MCF 10A (cell line): Measurements from ENCODE around the gene KCNH1. TPM values are rescaled to one million over a fixed set of nuclear protein-coding genes. Genes with fewer than 3 reads are reported as not detected.

Source experiments
- BruUV-seq: library from RNA; stranded (reverse); fragments of 400-500 nt; replicated peaks from 2 replicates; lab custom pipeline; 2021; lab: Mats Ljungman, UMichigan
- CTCF ChIA-PET: fragments of 300-600 bp; sonication (Branson Sonifier 250); formaldehyde crosslinking; extraction: SDS; loops from one replicate; lab custom pipeline; 2021; ENCODE audit warnings: antibody characterized with exemption, inconsistent platforms; lab: Yijun Ruan, JAX
- POLR2A ChIA-PET: fragments of 300-600, 350-650 bp; sonication (Branson Sonifier 250); formaldehyde crosslinking; extraction: SDS; loops from one replicate; lab custom pipeline; 2020; ENCODE audit warnings: antibody characterized with exemption, inconsistent platforms; lab: Yijun Ruan, JAX
- DNase-seq: peaks from one replicate; pipeline ENCODE4 v3.0.0-alpha.2; 2018; ENCODE audit not compliant: unreplicated experiment
- H3K27ac Mint-ChIP-seq: one replicate; pipeline ENCODE4 v1.8.0; 2022; ENCODE audit warnings: mild to moderate bottlenecking, low read depth, mixed read lengths; ENCODE audit not compliant: unreplicated experiment
- H3K27me3 Mint-ChIP-seq: one replicate; pipeline ENCODE4 v1.8.0; 2022; ENCODE audit warnings: mixed read lengths; ENCODE audit not compliant: insufficient read depth, unreplicated experiment
- H3K36me3 Mint-ChIP-seq: one replicate; pipeline ENCODE4 v1.8.0; 2022; ENCODE audit warnings: mild to moderate bottlenecking, moderate library complexity, mixed read lengths; ENCODE audit not compliant: insufficient read depth, unreplicated experiment
- H3K4me1 Mint-ChIP-seq: one replicate; pipeline ENCODE4 v1.8.0; 2022; ENCODE audit warnings: mixed read lengths; ENCODE audit not compliant: insufficient read depth, unreplicated experiment
- H3K4me3 Mint-ChIP-seq: one replicate; pipeline ENCODE4 v1.8.0; 2022; ENCODE audit warnings: mild to moderate bottlenecking, moderate library complexity, mixed read lengths; ENCODE audit not compliant: unreplicated experiment
- H3K9me3 Mint-ChIP-seq: one replicate; pipeline ENCODE4 v1.8.0; 2022; ENCODE audit warnings: mixed read lengths; ENCODE audit not compliant: unreplicated experiment
- intact Hi-C: fragments of 100-400 bp; cut with micrococcal nuclease; formaldehyde crosslinking; loops from 2 replicates; pipeline ENCODE4 v1.14.1; 2022
- total RNA-seq: library from RNA; stranded (reverse); gene quantifications from 2 replicates; pipeline ENCODE4 v1.2.3, GENCODE V29; 2022
- TF ChIP-seq, protein P1 (sequence below): fragments of 200-600 bp; IDR thresholded peaks from one replicate; pipeline ENCODE4 v1.8.0; 2022; ENCODE audit warnings: antibody characterized with exemption, mild to moderate bottlenecking; ENCODE audit not compliant: unreplicated experiment

KCNH1 gene
- total RNA-seq, 1 experiment from 2014 or later = 0.19 TPM

GRCh38 chr1:210866532-210866931 is 267.4 kb downstream of the KCNH1 start:
- DNase-seq = no peak
- Mint-ChIP-seq H3K4me1 (no peaks in the 10 kb centered on the region), H3K27me3 (no peaks in the 10 kb centered on the region), H3K36me3 (no peaks in the 10 kb centered on the region), H3K9me3 (peaks cover 22% of the 10 kb centered on the region), H3K27ac (no peak overlapping the region), H3K4me3 (no peak overlapping the region)
- intact Hi-C loops = no loop called here
- ChIA-PET POLR2A (interaction anchor here (0.6 kb wide), 1 partner anchor 28 kb away, joined by 4 read pairs; no protein-coding TSS in a partner anchor), CTCF (no interaction called here)
- TF ChIP-seq, protein P1, sequence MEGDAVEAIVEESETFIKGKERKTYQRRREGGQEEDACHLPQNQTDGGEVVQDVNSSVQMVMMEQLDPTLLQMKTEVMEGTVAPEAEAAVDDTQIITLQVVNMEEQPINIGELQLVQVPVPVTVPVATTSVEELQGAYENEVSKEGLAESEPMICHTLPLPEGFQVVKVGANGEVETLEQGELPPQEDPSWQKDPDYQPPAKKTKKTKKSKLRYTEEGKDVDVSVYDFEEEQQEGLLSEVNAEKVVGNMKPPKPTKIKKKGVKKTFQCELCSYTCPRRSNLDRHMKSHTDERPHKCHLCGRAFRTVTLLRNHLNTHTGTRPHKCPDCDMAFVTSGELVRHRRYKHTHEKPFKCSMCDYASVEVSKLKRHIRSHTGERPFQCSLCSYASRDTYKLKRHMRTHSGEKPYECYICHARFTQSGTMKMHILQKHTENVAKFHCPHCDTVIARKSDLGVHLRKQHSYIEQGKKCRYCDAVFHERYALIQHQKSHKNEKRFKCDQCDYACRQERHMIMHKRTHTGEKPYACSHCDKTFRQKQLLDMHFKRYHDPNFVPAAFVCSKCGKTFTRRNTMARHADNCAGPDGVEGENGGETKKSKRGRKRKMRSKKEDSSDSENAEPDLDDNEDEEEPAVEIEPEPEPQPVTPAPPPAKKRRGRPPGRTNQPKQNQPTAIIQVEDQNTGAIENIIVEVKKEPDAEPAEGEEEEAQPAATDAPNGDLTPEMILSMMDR = no peak
- no TSS peak for BruUV-seq

- Mint-ChIP-seq H3K9me3 (no peaks in the 10 kb centered on the region), H3K27ac (no peak overlapping the region), H3K36me3 (no peaks in the 10 kb centered on the region), H3K27me3 (no peaks in the 10 kb centered on the region), H3K4me3 (no peak overlapping the region), H3K4me1 (no peaks in the 10 kb centered on the region)
- intact Hi-C loops = loop anchor here (10.0 kb wide), 1 partner anchor 257 kb away; no protein-coding TSS in a partner anchor
- ChIA-PET CTCF (interaction anchor here (1.3 kb wide), 1 partner anchor 21 kb away, joined by 3 read pairs; no protein-coding TSS in a partner anchor), POLR2A (no interaction called here)
- no TSS peak for BruUV-seq
- TF ChIP-seq, protein P1 = no peak
- no peak for DNase-seq
Observed at GRCh38 chr1:210857705-210858104, 276.2 kb downstream of the KCNH1 start.

DNA sequence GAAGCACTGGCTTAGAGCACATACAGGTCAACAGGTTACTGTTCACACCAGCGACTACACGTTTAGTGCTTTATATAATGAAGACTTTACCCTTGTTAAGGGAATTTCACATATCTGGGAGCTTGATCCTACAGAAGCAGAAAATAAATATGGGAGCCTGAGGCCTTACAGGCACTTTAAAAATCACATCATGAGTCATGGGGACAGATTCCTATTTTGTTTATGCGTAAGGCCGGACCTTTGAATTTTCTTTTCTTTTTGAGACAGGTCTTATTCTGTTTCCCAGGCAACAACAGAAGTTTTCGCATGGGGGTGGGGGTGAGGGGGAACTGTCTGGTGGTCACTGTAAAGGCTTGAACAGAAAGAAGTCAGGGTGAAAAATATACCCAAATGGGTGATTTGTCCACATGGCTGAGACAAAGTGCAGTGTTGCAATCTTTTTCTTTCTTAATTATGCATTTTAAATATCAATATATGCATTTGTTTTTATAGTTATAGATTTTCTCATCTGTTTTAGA is 276.7 kb downstream of the KCNH1 start:
- H3K36me3 Mint-ChIP-seq = no peaks in the 10 kb centered on the region
- ChIA-PET POLR2A (no interaction called here), CTCF (interaction anchor here (1.3 kb wide), 1 partner anchor 21 kb away, joined by 3 read pairs; no protein-coding TSS in a partner anchor)
- H3K27me3 Mint-ChIP-seq = no peaks in the 10 kb centered on the region
- no peak for DNase-seq
- H3K4me1 Mint-ChIP-seq = no peaks in the 10 kb centered on the region
- intact Hi-C loops = loop anchor here (10.0 kb wide), 1 partner anchor 258 kb away; no protein-coding TSS in a partner anchor
- H3K27ac Mint-ChIP-seq = no peak overlapping the region
- H3K4me3 Mint-ChIP-seq = no peak overlapping the region
- TF ChIP-seq, protein P1 = no peak
- H3K9me3 Mint-ChIP-seq = no peaks in the 10 kb centered on the region
- no TSS peak for BruUV-seq

DNA sequence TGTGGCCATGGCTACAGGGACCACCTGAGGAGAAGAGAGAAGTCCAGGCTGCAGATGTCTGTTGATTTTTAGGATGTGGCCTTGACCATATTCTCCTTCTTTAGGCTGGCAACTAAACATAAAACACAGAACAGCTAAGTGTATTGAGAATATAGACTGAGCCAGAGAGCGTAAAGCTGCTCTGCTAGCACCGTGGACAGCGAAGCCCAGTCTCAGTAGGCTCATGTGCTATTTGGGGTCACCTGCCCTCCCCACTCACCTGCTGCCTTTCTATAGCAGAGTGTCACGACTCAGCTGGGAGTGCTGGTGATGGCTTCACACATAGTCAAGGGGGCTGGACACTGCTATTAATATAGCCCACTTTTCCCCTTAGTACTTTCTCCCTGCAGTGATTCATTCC is 278.5 kb downstream of the KCNH1 start:
- H3K9me3 Mint-ChIP-seq = no peaks in the 10 kb centered on the region
- intact Hi-C loops = loop anchor here (10.0 kb wide), 1 partner anchor 259 kb away; no protein-coding TSS in a partner anchor
- POLR2A ChIA-PET = no interaction called here
- DNase-seq = no peak
- no peaks in the 10 kb centered on the region for H3K4me1 Mint-ChIP-seq
- no peaks in the 10 kb centered on the region for H3K36me3 Mint-ChIP-seq
- TF ChIP-seq, protein P1 = no peak
- CTCF ChIA-PET = interaction anchor here (0.6 to 1.6 kb wide), 4 partner anchors 10 to 491 kb away, joined by 3 to 4 read pairs (median 3); no protein-coding TSS in a partner anchor
- H3K4me3 Mint-ChIP-seq = no peak overlapping the region
- no peaks in the 10 kb centered on the region for H3K27me3 Mint-ChIP-seq
- no TSS peak for BruUV-seq
- no peak overlapping the region for H3K27ac Mint-ChIP-seq
